Stimulated activated CD4-positive, alpha-beta T cell treated with anti-CD3 and anti-CD28 coated beads, Interleukin-12 subunit alpha, Interleukin-12 subunit beta, amount 100 ng/mL, for 24 hours (primary cell): ENCODE data around the gene PGS1.

ENCODE experiments used
- DNase-seq, 2 experiments: peaks; one replicate each; pipeline ENCODE4 v3.0.0-alpha.2; 2020; ENCODE audit warnings: low read depth in 2 of 2

Gene PGS1

GRCh38 chr17:78426293-78426879, 47.9 kb downstream of the PGS1 start:
- no peak for DNase-seq

GRCh38 chr17:78427140-78427539, 48.7 kb downstream of the PGS1 start:
- DNase-seq, result no peak

- DNase-seq, result no peak
Measured at GRCh38 chr17:78428025-78428575, 49.7 kb downstream of the PGS1 start.

- no peak for DNase-seq
Measured at GRCh38 chr17:78428836-78429617, 50.6 kb downstream of the PGS1 start.

GRCh38 chr17:78429618-78429995, 51.2 kb downstream of the PGS1 start:
- no peak for DNase-seq

- no peak for DNase-seq
Measured at GRCh38 chr17:78430892-78431691, 52.6 kb downstream of the PGS1 start.

- no peak for DNase-seq
Measured at GRCh38 chr17:78431692-78431958, 53.2 kb downstream of the PGS1 start.

GRCh38 chr17:78432226-78433012, 54.0 kb downstream of the PGS1 start:
- no peak for DNase-seq

- DNase-seq, result no peak
Measured at GRCh38 chr17:78433013-78433727, 54.7 kb downstream of the PGS1 start.

- no peak for DNase-seq
Measured at GRCh38 chr17:78433780-78434335, 55.4 kb downstream of the PGS1 start.

GRCh38 chr17:78434455-78435329, 56.2 kb downstream of the PGS1 start:
- DNase-seq, result no peak

- no peak for DNase-seq
Measured at GRCh38 chr17:78435330-78436005, 57.0 kb downstream of the PGS1 start.

GRCh38 chr17:78437508-78438169, 59.2 kb downstream of the PGS1 start:
- no peak for DNase-seq

- DNase-seq, result no peak
Measured at GRCh38 chr17:78438271-78438691, 59.8 kb downstream of the PGS1 start.

- no peak for DNase-seq
Measured at GRCh38 chr17:78438694-78439325, 60.4 kb downstream of the PGS1 start.

- DNase-seq, result no peak
Measured at GRCh38 chr17:78441271-78441971, 63.0 kb downstream of the PGS1 start.

GRCh38 chr17:78442648-78443218, 64.3 kb downstream of the PGS1 start:
- no peak for DNase-seq
